NCI-H187 treated with DMSO at 0.1 percent for 48 hours (cell line): ENCODE data around the gene CACNA2D4.
"Not testable (repeated sequence)": the region's sequence is repeated elsewhere in the genome, so short reads cannot be mapped to it uniquely, and the experiment has no call there.

ENCODE experiments used
- DNase-seq: peaks from one replicate; lab custom pipeline; 2025; lab: John Stamatoyannopoulos, UW

CACNA2D4 gene

GRCh38 chr12:1918081-1918883 is at the start of gene CACNA2D4:
Gene CACNA2D4 (minus strand): TSS chr12:1918652. CDS start chr12:1918473, 179 bp downstream.
- no peak for DNase-seq

- no peak for DNase-seq
Measured at GRCh38 chr12:1966561-1967226, 48.2 kb upstream of the CACNA2D4 start.

- no peak for DNase-seq
Measured at GRCh38 chr12:1965916-1966315, 47.5 kb upstream of the CACNA2D4 start.

- DNase-seq = no peak
Measured at GRCh38 chr12:1962051-1963020, 43.9 kb upstream of the CACNA2D4 start.

- no peak for DNase-seq
Measured at GRCh38 chr12:1956716-1957115, 38.3 kb upstream of the CACNA2D4 start.

- no peak for DNase-seq
Measured at GRCh38 chr12:1949771-1950470, 31.5 kb upstream of the CACNA2D4 start.

GRCh38 chr12:1948883-1949282 is 30.4 kb upstream of the CACNA2D4 start:
- DNase-seq = no peak

- no peak for DNase-seq
Measured at GRCh38 chr12:1947081-1947480, 28.6 kb upstream of the CACNA2D4 start.

GRCh38 chr12:1946296-1946695 is 27.8 kb upstream of the CACNA2D4 start:
- DNase-seq = no peak

- not testable (repeated sequence) for DNase-seq
Measured at GRCh38 chr12:1945502-1945901, 27.1 kb upstream of the CACNA2D4 start.

- no peak for DNase-seq
Measured at GRCh38 chr12:1939801-1940607, 21.6 kb upstream of the CACNA2D4 start.

- no peak for DNase-seq
Measured at GRCh38 chr12:1939331-1939730, 20.9 kb upstream of the CACNA2D4 start.

- no peak for DNase-seq
Measured at GRCh38 chr12:1937481-1938224, 19.2 kb upstream of the CACNA2D4 start.

- no peak for DNase-seq
Measured at GRCh38 chr12:1936406-1937320, 18.2 kb upstream of the CACNA2D4 start.

GRCh38 chr12:1935700-1936378 is 17.4 kb upstream of the CACNA2D4 start:
- no peak for DNase-seq

- DNase-seq = no peak
Measured at GRCh38 chr12:1935242-1935641, 16.8 kb upstream of the CACNA2D4 start.

GRCh38 chr12:1934831-1935230 is 16.4 kb upstream of the CACNA2D4 start:
- no peak for DNase-seq

GRCh38 chr12:1934068-1934467 is 15.6 kb upstream of the CACNA2D4 start:
- DNase-seq = no peak
